Sigmoid colon (tissue), 4 donors: ENCODE measurements around the gene SPEN.

ENCODE experiments used
- CTCF ChIP-seq, 4 experiments: fragments of 450-650 bp in 3 of 4; fragments of 200-600 bp in 1 of 4; IDR thresholded peaks; one replicate each; pipeline ENCODE4 v1.5.1; 2016 to 2019; ENCODE audit warnings: antibody characterized with exemption in 4 of 4, mild to moderate bottlenecking in 3 of 4, moderate library complexity in 2 of 4
- EP300 ChIP-seq, 4 donors: sonication (generic); formaldehyde crosslinking; IDR thresholded peaks; one replicate each; pipeline ENCODE4 v1.6.1; 2017; ENCODE audit warnings: antibody characterized with exemption in 4 of 4
- POLR2A ChIP-seq, 2 donors: fragments of 450-650 bp; IDR thresholded peaks; one replicate each; pipeline ENCODE4 v1.6.1; 2016; ENCODE audit warnings: antibody characterized with exemption in 2 of 2, mild to moderate bottlenecking in 2 of 2, moderate library complexity in 2 of 2
- POLR2AphosphoS5 ChIP-seq, 4 donors: sonication (generic); formaldehyde crosslinking; IDR thresholded peaks; one replicate each; pipeline ENCODE4 v1.6.1; 2017; ENCODE audit warnings: antibody characterized with exemption in 4 of 4

GRCh38 chr1:15851210-15852035, 3.9 kb downstream of the SPEN start:
- TF ChIP-seq CTCF (IDR thresholded peaks at IDR 0.05) (no peak), POLR2AphosphoS5 (IDR thresholded peaks at IDR 0.05) (peak in 1 of 4 donors; percentile 6), POLR2A (IDR thresholded peaks at IDR 0.05) (no peak), EP300 (IDR thresholded peaks at IDR 0.05) (no peak)
